Hepatocyte (in vitro differentiated cells): ENCODE data around the gene GAS2L3. TPM values are rescaled to one million over a fixed set of nuclear protein-coding genes. Genes with fewer than 3 reads are reported as not detected.

Experiments
- DNase-seq: peaks from one replicate; pipeline ENCODE4 v3.0.0-alpha.2; 2016; ENCODE audit warnings: low spot score
- H2AFZ ChIP-seq: fragments of 200-600 bp; sonication (generic); 2 replicates; pipeline ENCODE4 v1.6.0; 2016; ENCODE audit warnings: antibody characterized with exemption, mild to moderate bottlenecking
- H3K27ac ChIP-seq: fragments of 200-600 bp; sonication (generic); 2 replicates; pipeline ENCODE4 v1.5.1; 2016; ENCODE audit warnings: mild to moderate bottlenecking
- H3K27me3 ChIP-seq: fragments of 200-600 bp; sonication (generic); 2 replicates; pipeline ENCODE4 v1.6.1; 2016
- H3K36me3 ChIP-seq: fragments of 200-600 bp; sonication (generic); replicated peaks from 2 replicates; pipeline ENCODE4 v1.5.1; 2016; ENCODE audit warnings: low read depth; ENCODE audit not compliant: insufficient read depth
- H3K4me1 ChIP-seq: fragments of 200-600 bp; sonication (generic); 2 replicates; pipeline ENCODE4 v1.5.1; 2016; ENCODE audit warnings: mild to moderate bottlenecking, moderate library complexity; ENCODE audit not compliant: insufficient read depth
- H3K4me2 ChIP-seq: fragments of 200-600 bp; sonication (generic); 2 replicates; pipeline ENCODE4 v1.6.0; 2016
- H3K4me3 ChIP-seq: fragments of 200-600 bp; sonication (generic); 2 replicates; pipeline ENCODE4 v1.5.1; 2016; ENCODE audit warnings: mild to moderate bottlenecking
- H3K79me2 ChIP-seq: fragments of 200-600 bp; sonication (generic); 2 replicates; pipeline ENCODE4 v1.6.0; 2017; ENCODE audit warnings: mild to moderate bottlenecking
- H3K9me2 ChIP-seq: fragments of 200-600 bp; sonication (generic); replicated peaks from 2 replicates; pipeline ENCODE4 v1.6.0; 2017; ENCODE audit warnings: mild to moderate bottlenecking; ENCODE audit not compliant: insufficient read depth
- H3K9me3 ChIP-seq: fragments of 200-600 bp; sonication (generic); 2 replicates; pipeline ENCODE4 v1.5.1; 2016; ENCODE audit warnings: low read depth, mild to moderate bottlenecking
- H4K20me1 ChIP-seq: fragments of 200-600 bp; sonication (generic); 2 replicates; pipeline ENCODE4 v1.6.0; 2016; ENCODE audit warnings: mild to moderate bottlenecking; ENCODE audit not compliant: insufficient read depth, poor library complexity, severe bottlenecking
- EZH2 ChIP-seq: fragments of 200-600 bp; sonication (generic); IDR thresholded peaks from 2 replicates; pipeline ENCODE4 v1.6.1; 2016; ENCODE audit warnings: antibody characterized with exemption, mild to moderate bottlenecking, borderline replicate concordance
- EZH2phosphoT487 ChIP-seq: fragments of 200-600 bp; sonication (generic); IDR thresholded peaks from one replicate; pipeline ENCODE4 v1.6.1; 2018; ENCODE audit warnings: antibody characterized with exemption, mild to moderate bottlenecking, low read depth, moderate library complexity; ENCODE audit not compliant: unreplicated experiment, severe bottlenecking
- WGBS: methylation state at CpG from one replicate; pipeline ENCODE4 v1.1.6; 2016; ENCODE audit warnings: low lambda C conversion rate; ENCODE audit errors: missing lambda C conversion rate; 5-methylcytosine and 5-hydroxymethylcytosine counted together
- polyA plus RNA-seq: library from polyadenylated mRNA; unstranded; fragments of >200 nt; fragmentation: Nextera tagmentation; extraction: Ambion mirVana; gene quantifications from 2 replicates; pipeline ENCODE4 v1.2.1, GENCODE V29; 2016
- total RNA-seq: library from RNA; depleted of rRNA; stranded (reverse); fragments of >200 nt; gene quantifications from 2 replicates; pipeline ENCODE4 v1.2.3, GENCODE V29; 2014
- TF ChIP-seq, protein P1 (sequence below): fragments of 200-600 bp; sonication (generic); IDR thresholded peaks from 2 replicates; pipeline ENCODE4 v1.5.1; 2016; ENCODE audit warnings: antibody characterized with exemption, mild to moderate bottlenecking; ENCODE audit not compliant: poor library complexity

GAS2L3 gene
- total and polyA plus RNA-seq, 2 experiments from 2014 or later = 1.8 to 14.9 TPM

DNA sequence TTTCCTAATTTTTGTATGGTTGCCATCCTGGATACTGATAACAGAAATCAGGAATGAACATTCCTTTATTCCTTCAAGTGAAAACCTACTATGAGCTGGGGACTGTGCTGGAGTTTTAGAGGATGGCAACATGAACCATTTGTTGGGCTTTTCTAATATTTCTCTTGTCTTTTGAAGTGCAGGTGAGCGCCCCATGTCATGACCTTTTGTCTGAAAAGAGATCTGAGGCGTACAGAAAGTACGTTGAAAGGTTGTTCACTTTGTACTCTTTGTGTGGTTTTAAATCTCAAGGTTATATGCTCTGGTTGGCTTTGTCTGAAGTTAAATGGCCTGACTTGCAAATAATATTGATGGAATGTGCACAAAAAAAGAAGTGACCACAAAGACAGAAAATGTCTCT lies 79.0 kb downstream of the GAS2L3 start:
- TF ChIP-seq EZH2phosphoT487 (no peak), EZH2 (no peak)
- TF ChIP-seq, protein P1, sequence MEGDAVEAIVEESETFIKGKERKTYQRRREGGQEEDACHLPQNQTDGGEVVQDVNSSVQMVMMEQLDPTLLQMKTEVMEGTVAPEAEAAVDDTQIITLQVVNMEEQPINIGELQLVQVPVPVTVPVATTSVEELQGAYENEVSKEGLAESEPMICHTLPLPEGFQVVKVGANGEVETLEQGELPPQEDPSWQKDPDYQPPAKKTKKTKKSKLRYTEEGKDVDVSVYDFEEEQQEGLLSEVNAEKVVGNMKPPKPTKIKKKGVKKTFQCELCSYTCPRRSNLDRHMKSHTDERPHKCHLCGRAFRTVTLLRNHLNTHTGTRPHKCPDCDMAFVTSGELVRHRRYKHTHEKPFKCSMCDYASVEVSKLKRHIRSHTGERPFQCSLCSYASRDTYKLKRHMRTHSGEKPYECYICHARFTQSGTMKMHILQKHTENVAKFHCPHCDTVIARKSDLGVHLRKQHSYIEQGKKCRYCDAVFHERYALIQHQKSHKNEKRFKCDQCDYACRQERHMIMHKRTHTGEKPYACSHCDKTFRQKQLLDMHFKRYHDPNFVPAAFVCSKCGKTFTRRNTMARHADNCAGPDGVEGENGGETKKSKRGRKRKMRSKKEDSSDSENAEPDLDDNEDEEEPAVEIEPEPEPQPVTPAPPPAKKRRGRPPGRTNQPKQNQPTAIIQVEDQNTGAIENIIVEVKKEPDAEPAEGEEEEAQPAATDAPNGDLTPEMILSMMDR = no peak
- H3K36me3 ChIP-seq = no peaks in the 10 kb centered on the region
- DNase-seq = no peak
- no peak overlapping the region for H3K4me2 ChIP-seq
- no peak overlapping the region for H2AFZ ChIP-seq
- H3K4me1 ChIP-seq = no peaks in the 10 kb centered on the region
- no peaks in the 10 kb centered on the region for H3K79me2 ChIP-seq
- WGBS = 54% methylated on average over 3 of the region's 3 CpGs
- no peaks in the 10 kb centered on the region for H3K27me3 ChIP-seq
- no peak overlapping the region for H3K27ac ChIP-seq
- H3K9me3 ChIP-seq = no peaks in the 10 kb centered on the region
- no peaks in the 10 kb centered on the region for H4K20me1 ChIP-seq
- no peaks in the 10 kb centered on the region for H3K9me2 ChIP-seq
- no peak overlapping the region for H3K4me3 ChIP-seq

DNA sequence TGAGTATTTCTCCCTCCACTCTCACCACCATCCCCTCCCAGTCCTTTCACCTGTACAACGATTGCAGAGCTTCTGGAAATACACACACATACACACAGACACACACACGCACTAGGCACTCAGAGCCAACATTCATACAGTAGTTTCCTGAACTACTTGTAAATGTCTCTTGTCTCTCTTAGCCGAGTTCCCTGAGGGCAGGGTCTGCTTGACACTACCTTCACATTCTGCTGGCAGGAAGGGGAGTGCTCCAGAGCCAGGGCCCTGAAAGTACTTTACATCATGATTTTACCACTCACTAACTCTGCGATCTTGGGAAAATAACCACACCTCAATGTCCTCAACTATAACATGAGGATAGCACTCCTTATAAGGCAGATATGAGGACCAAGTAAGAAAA lies 82.7 kb downstream of the GAS2L3 start:
- 61% methylated on average over 4 of the region's 4 CpGs for WGBS
- no peaks in the 10 kb centered on the region for H3K79me2 ChIP-seq
- no peaks in the 10 kb centered on the region for H3K9me2 ChIP-seq
- H4K20me1 ChIP-seq = no peaks in the 10 kb centered on the region
- H3K4me2 ChIP-seq = no peak overlapping the region
- TF ChIP-seq, protein P1 = no peak
- TF ChIP-seq EZH2phosphoT487 (no peak), EZH2 (no peak)
- H3K36me3 ChIP-seq = no peaks in the 10 kb centered on the region
- H3K4me1 ChIP-seq = no peaks in the 10 kb centered on the region
- no peaks in the 10 kb centered on the region for H3K27me3 ChIP-seq
- DNase-seq = no peak
- no peaks in the 10 kb centered on the region for H3K9me3 ChIP-seq
- H3K4me3 ChIP-seq = no peak overlapping the region
- H2AFZ ChIP-seq = no peak overlapping the region
- H3K27ac ChIP-seq = no peak overlapping the region

DNA sequence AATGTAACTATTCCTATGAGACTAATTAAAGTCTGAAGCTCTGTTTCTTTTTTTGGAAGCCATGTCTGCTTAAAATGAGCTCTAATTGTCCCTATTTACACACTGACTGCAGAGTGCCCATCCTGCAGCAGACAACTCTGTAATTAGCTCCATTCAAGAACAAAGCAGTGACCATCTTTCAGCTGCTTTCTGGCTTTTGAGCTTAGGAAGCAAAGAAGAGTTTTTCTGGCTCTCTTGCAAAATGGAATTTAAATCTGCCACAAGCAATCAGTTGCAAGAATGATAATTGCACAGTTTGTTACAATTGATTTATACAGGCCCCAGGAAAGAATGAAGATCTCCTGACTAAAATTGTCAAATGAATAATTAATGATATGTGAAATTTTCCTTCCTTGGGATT lies 83.4 kb downstream of the GAS2L3 start:
- no peaks in the 10 kb centered on the region for H3K9me2 ChIP-seq
- H3K4me3 ChIP-seq = no peak overlapping the region

More for the DNA sequence above, 83.4 kb downstream of the GAS2L3 start:
- Histone ChIP-seq H3K27ac (no peak overlapping the region), H3K4me1 (no peaks in the 10 kb centered on the region), H3K36me3 (no peaks in the 10 kb centered on the region), H2AFZ (no peak overlapping the region), H3K27me3 (no peaks in the 10 kb centered on the region), H4K20me1 (no peaks in the 10 kb centered on the region), H3K4me2 (no peak overlapping the region), H3K9me3 (no peaks in the 10 kb centered on the region), H3K79me2 (no peaks in the 10 kb centered on the region)
- DNase-seq = no peak
- TF ChIP-seq, protein P1 = no peak
- no peak for TF ChIP-seq EZH2
